GM12892 (cell line): ENCODE data around the gene PPIB.
"Not testable (repeated sequence)": the region's sequence is repeated elsewhere in the genome, so short reads cannot be mapped to it uniquely, and the experiment has no call there.

Experiments
- DNase-seq: peaks from one replicate; pipeline ENCODE4 v3.0.0; 2011; ENCODE audit not compliant: insufficient read length
- FAIRE-seq: peaks from 2 replicates; lab custom pipeline; 2011; peaks lifted over from hg19 to GRCh38; lab: Jason Lieb, UNC
- POLR2A ChIP-seq: IDR thresholded peaks from 2 replicates; pipeline ENCODE4 v1.6.1; 2011; ENCODE audit warnings: low read depth, low read length, control low read depth
- POLR2AphosphoS5 ChIP-seq: IDR thresholded peaks from 2 replicates; pipeline ENCODE4 v1.6.1; 2011; ENCODE audit warnings: low read depth, low read length, control low read depth
- TAF1 ChIP-seq: IDR thresholded peaks from 2 replicates; pipeline ENCODE4 v1.6.1; 2011; ENCODE audit warnings: low read depth, mild to moderate bottlenecking, control low read depth, low read length, borderline replicate concordance

PPIB gene

GRCh38 chr15:64133623-64134344, 29.0 kb downstream of the PPIB start:
- DNase-seq: no peak
- TF ChIP-seq POLR2AphosphoS5: no peak
- no peak for TF ChIP-seq TAF1
- TF ChIP-seq POLR2A: no peak
- no peak for FAIRE-seq

- TF ChIP-seq POLR2AphosphoS5 (no peak), POLR2A (no peak), TAF1 (no peak)
- FAIRE-seq: no peak
- no peak for DNase-seq
These were observed 30.6 kb downstream of the PPIB start for GRCh38 chr15:64132217-64132616.

GRCh38 chr15:64131547-64131946, 31.3 kb downstream of the PPIB start:
- no peak for FAIRE-seq
- no peak for DNase-seq
- no peak for TF ChIP-seq POLR2A
- no peak for TF ChIP-seq POLR2AphosphoS5
- no peak for TF ChIP-seq TAF1

- no peak for DNase-seq
- FAIRE-seq: no peak
- TF ChIP-seq POLR2AphosphoS5 (no peak), TAF1 (no peak), POLR2A (no peak)
These were observed 32.7 kb downstream of the PPIB start for GRCh38 chr15:64130159-64130558.

GRCh38 chr15:64127521-64128270, 35.1 kb downstream of the PPIB start:
- FAIRE-seq (no peak), DNase-seq (no peak)
- TF ChIP-seq POLR2AphosphoS5: no peak
- TF ChIP-seq TAF1: no peak
- TF ChIP-seq POLR2A: no peak

- FAIRE-seq: no peak
- no peak for DNase-seq
- TF ChIP-seq TAF1: no peak
- TF ChIP-seq POLR2AphosphoS5: no peak
- no peak for TF ChIP-seq POLR2A
These were observed 36.8 kb downstream of the PPIB start for GRCh38 chr15:64125978-64126377.

GRCh38 chr15:64122936-64123351, 39.9 kb downstream of the PPIB start:
- no peak for TF ChIP-seq TAF1
- no peak for TF ChIP-seq POLR2A
- TF ChIP-seq POLR2AphosphoS5: no peak
- no peak for FAIRE-seq
- no peak for DNase-seq

GRCh38 chr15:64122444-64122843, 40.4 kb downstream of the PPIB start:
- FAIRE-seq: no peak

GRCh38 chr15:64121614-64122013, 41.2 kb downstream of the PPIB start:
- FAIRE-seq: no peak
- DNase-seq: no peak
- TF ChIP-seq POLR2A: no peak

More at GRCh38 chr15:64122444-64122843, 40.4 kb downstream of the PPIB start:
- DNase-seq: no peak
- TF ChIP-seq POLR2A (no peak), POLR2AphosphoS5 (no peak), TAF1 (no peak)

GRCh38 chr15:64120322-64120721, 42.5 kb downstream of the PPIB start:
- not testable (repeated sequence) for DNase-seq, FAIRE-seq

GRCh38 chr15:64117759-64118487, 44.9 kb downstream of the PPIB start:
- no peak for FAIRE-seq
- TF ChIP-seq POLR2AphosphoS5 (no peak), POLR2A (no peak), TAF1 (no peak)
- no peak for DNase-seq
